ENCODE measurements around the gene GAGE10. TPM values are rescaled to one million over a fixed set of nuclear protein-coding genes. Genes with fewer than 3 reads are reported as not detected.

Gene GAGE10
- total and polyA plus RNA-seq, 2 of the 4 experiments (the other 2 are of a cell fraction) = not detected

GRCh38 chrX:49287665-49288064 is 15.8 kb upstream of the GAGE10 start:
- Histone ChIP-seq H2AK9ac (replicated peaks; ENCODE audit: low read depth, low read length, poor library complexity) (no peak overlapping the region), H3K4me2 (ENCODE audit: low read depth, low read length) (no peak overlapping the region), H2BK20ac (ENCODE audit: low read depth, low read length) (no peak overlapping the region), H3K9me3 (ENCODE audit: control insufficient read depth, insufficient read depth, low read length) (no peaks in the 10 kb centered on the region), H3K14ac (replicated peaks; ENCODE audit: low read depth, low read length) (no peak overlapping the region), H4K5ac (ENCODE audit: low read depth, low read length) (no peak overlapping the region), H4K8ac (ENCODE audit: low read depth in 2 of 2, low read length in 2 of 2) (no peak overlapping the region), H2AFZ (replicated peaks; ENCODE audit: low read length, poor library complexity) (no peak overlapping the region), H3K4me1 (ENCODE audit: control insufficient read depth, insufficient read depth, low read length) (no peaks in the 10 kb centered on the region), H3K4me3 (ENCODE audit: insufficient read depth, low read depth, low read length) (no peak overlapping the region), H2AK5ac (ENCODE audit: low read depth, low read length) (no peak overlapping the region), H3K27me3 (ENCODE audit: control insufficient read depth, insufficient read depth, low read length) (peaks cover 2% of the 10 kb centered on the region; the same call in 1 of the 2 replicates), H3K9ac (ENCODE audit: low read depth, low read length) (no peak overlapping the region), H4K91ac (ENCODE audit: insufficient read depth, low read depth, low read length) (no peak overlapping the region), H3K56ac (ENCODE audit: extremely low read depth, insufficient read depth, low read length) (no peak overlapping the region), H3K4ac (ENCODE audit: low read depth, low read length) (no peak overlapping the region), H2BK5ac (ENCODE audit: low read depth, low read length, poor library complexity, severe bottlenecking) (no peak overlapping the region), H2BK120ac (ENCODE audit: low read depth, low read length) (no peak overlapping the region), H3K36me3 (ENCODE audit: control insufficient read depth, insufficient read depth, low read length) (no peaks in the 10 kb centered on the region), H3K79me1 (ENCODE audit: low read depth in 1 of 2, low read length in 2 of 2) (no peaks in the 10 kb centered on the region), H3K23ac (ENCODE audit: low read depth, low read length) (no peak overlapping the region), H3K9me1 (ENCODE audit: insufficient read depth, low read length) (no peaks in the 10 kb centered on the region), H2BK15ac (ENCODE audit: low read depth, low read length) (no peak overlapping the region), H3K27ac (ENCODE audit: insufficient read depth, low read length) (no peak overlapping the region), H4K20me1 (ENCODE audit: insufficient read depth, low read length) (no peaks in the 10 kb centered on the region), H3K18ac (ENCODE audit: low read depth, low read length) (no peak overlapping the region)
- DNase-seq (no peak), ATAC-seq (ENCODE audit: low read depth) (no peak)
- dilution Hi-C loops (cut with HindIII; ENCODE audit: low sequenced_read_pairs, unreplicated experiment) (no loop called here), intact Hi-C loops (cut with micrococcal nuclease) (loop anchor here (10.0 kb wide), 1 partner anchor 1023 kb away; no protein-coding TSS in a partner anchor), in situ Hi-C loops (cut with MboI; ENCODE audit: low sequenced_read_pairs) (no loop called here)
- ChIA-PET CTCF (no interaction called here), POLR2A (ENCODE audit: unreplicated experiment) (no interaction called here)
- BruUV-seq (replicated peaks) = no TSS peak
- WGBS, 2 experiments (ENCODE audit: extremely low coverage in 2 of 2, insufficient read length in 1 of 2) = 80% methylated on average over 1 of the region's 1 CpG; no CpG with 5 or more reads in 1 of the 2 experiments
- TF ChIP-seq NFE2L2 (IDR thresholded peaks at IDR 0.05; ENCODE audit: low read depth, low read length) (no peak), ELK1 (IDR thresholded peaks at IDR 0.05; ENCODE audit: borderline replicate concordance, low read depth, low read length) (no peak)

All from IMR-90 (cell line).